Ishikawa (cell line): ENCODE measurements around the gene SLC11A2.
A peak's percentile ranks its signal among the peaks of the same experiment; 100 is the strongest.

Experiments used
- CEBPB ChIP-seq: IDR thresholded peaks from 2 replicates; pipeline ENCODE4 v1.6.1; 2012
- CREB1 ChIP-seq: IDR thresholded peaks from 2 replicates; pipeline ENCODE4 v1.6.1; 2012; ENCODE audit warnings: low read depth
- EGR1 ChIP-seq: IDR thresholded peaks from 2 replicates; pipeline ENCODE4 v1.6.1; 2012
- EP300 ChIP-seq: IDR thresholded peaks from 2 replicates; pipeline ENCODE4 v1.6.1; 2012; ENCODE audit warnings: borderline replicate concordance
- FOXM1 ChIP-seq: IDR thresholded peaks from 2 replicates; pipeline ENCODE4 v1.6.1; 2012; ENCODE audit warnings: low read depth, borderline replicate concordance
- NFIC ChIP-seq: IDR thresholded peaks from 2 replicates; pipeline ENCODE4 v1.6.1; 2012
- RAD21 ChIP-seq: IDR thresholded peaks from 2 replicates; pipeline ENCODE4 v1.6.1; 2012; ENCODE audit warnings: low read depth
- TAF1 ChIP-seq: IDR thresholded peaks from 2 replicates; pipeline ENCODE4 v1.6.1; 2012; ENCODE audit warnings: low read depth, mild to moderate bottlenecking
- TCF12 ChIP-seq: IDR thresholded peaks from 2 replicates; pipeline ENCODE4 v1.6.1; 2012; ENCODE audit warnings: low read depth
- TEAD4 ChIP-seq: IDR thresholded peaks from 2 replicates; pipeline ENCODE4 v1.6.1; 2012
- YY1 ChIP-seq: IDR thresholded peaks from 2 replicates; pipeline ENCODE4 v1.6.1; 2012; ENCODE audit warnings: low read depth
- ZBTB7A ChIP-seq: IDR thresholded peaks from 2 replicates; pipeline ENCODE4 v1.6.1; 2012; ENCODE audit warnings: low read depth
- TF ChIP-seq, protein P1 (sequence below): IDR thresholded peaks from 2 replicates; pipeline ENCODE4 v1.6.1; 2012; ENCODE audit warnings: low read depth, mild to moderate bottlenecking
- TF ChIP-seq, protein P2 (sequence below): IDR thresholded peaks from 2 replicates; pipeline ENCODE4 v1.6.1; 2012
- TF ChIP-seq, protein P3 (sequence below): IDR thresholded peaks from 2 replicates; pipeline ENCODE4 v1.6.1; 2012

SLC11A2 gene

DNA sequence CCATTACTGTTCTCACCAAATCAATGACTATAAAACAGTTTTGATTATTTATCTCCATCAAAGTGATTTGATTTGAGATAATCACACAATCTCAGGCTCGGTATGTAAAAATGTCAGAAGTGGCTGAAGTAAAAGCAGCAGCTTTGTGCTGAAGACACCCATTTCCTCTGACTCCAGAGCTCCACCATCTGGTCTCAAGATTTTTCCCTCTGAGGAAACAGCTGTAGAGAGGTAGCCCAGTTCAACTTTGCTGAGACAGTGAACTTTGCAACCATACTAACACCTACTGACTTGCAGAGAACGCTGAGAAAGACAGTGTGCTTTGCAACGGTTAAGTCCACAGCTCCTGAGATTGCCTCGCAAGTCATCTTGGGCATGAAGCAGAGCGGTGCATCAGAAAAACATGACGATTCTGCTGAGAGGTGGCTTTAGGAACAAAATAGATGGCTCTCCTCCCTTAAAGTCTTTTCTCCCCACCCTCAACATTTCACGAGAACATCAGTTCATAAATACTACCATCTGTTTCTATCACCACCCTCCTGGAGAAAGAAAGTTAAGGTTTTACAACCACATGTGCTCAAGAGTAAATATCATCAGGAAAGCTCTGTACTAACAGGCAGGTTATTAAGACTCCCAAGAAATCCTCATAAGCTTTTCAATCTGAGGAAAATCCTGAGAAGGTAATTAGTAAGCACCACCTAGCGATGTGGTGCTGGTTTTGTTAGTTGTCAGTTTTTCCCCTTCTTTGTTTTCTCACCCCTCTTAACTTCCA, 39.0 kb downstream of the SLC11A2 start:
- peak; percentile 80 for TF ChIP-seq RAD21
- TF ChIP-seq, protein P1, sequence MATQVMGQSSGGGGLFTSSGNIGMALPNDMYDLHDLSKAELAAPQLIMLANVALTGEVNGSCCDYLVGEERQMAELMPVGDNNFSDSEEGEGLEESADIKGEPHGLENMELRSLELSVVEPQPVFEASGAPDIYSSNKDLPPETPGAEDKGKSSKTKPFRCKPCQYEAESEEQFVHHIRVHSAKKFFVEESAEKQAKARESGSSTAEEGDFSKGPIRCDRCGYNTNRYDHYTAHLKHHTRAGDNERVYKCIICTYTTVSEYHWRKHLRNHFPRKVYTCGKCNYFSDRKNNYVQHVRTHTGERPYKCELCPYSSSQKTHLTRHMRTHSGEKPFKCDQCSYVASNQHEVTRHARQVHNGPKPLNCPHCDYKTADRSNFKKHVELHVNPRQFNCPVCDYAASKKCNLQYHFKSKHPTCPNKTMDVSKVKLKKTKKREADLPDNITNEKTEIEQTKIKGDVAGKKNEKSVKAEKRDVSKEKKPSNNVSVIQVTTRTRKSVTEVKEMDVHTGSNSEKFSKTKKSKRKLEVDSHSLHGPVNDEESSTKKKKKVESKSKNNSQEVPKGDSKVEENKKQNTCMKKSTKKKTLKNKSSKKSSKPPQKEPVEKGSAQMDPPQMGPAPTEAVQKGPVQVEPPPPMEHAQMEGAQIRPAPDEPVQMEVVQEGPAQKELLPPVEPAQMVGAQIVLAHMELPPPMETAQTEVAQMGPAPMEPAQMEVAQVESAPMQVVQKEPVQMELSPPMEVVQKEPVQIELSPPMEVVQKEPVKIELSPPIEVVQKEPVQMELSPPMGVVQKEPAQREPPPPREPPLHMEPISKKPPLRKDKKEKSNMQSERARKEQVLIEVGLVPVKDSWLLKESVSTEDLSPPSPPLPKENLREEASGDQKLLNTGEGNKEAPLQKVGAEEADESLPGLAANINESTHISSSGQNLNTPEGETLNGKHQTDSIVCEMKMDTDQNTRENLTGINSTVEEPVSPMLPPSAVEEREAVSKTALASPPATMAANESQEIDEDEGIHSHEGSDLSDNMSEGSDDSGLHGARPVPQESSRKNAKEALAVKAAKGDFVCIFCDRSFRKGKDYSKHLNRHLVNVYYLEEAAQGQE = no peak

DNA sequence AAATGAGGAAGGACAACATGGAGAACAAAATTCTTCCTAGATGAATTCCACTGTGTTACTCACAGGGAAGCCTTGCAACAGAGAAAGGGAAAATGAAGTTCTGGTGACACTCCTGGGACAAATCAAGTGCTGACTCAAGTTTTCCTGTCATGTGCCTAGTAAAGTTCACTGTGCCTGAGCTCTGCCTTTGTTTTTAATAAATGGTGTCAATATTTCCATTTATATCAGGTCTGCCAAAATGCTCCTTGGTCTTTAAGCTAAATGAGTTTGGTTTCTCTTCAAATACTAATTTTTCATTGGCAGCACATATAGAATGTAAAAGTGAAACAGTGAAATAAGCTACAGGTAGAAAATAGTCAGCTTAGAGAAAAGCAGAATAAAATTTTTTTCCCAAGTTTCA, 40.9 kb downstream of the SLC11A2 start:
- TF ChIP-seq TEAD4 (no peak), NFIC (no peak), CEBPB (no peak), RAD21 (no peak), TCF12 (no peak), FOXM1 (no peak), TAF1 (no peak), YY1 (no peak), CREB1 (no peak), EP300 (no peak), EGR1 (no peak), ZBTB7A (no peak)
- TF ChIP-seq, protein P2, sequence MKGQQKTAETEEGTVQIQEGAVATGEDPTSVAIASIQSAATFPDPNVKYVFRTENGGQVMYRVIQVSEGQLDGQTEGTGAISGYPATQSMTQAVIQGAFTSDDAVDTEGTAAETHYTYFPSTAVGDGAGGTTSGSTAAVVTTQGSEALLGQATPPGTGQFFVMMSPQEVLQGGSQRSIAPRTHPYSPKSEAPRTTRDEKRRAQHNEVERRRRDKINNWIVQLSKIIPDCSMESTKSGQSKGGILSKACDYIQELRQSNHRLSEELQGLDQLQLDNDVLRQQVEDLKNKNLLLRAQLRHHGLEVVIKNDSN = no peak
- TF ChIP-seq, protein P1 = no peak
- TF ChIP-seq, protein P3, sequence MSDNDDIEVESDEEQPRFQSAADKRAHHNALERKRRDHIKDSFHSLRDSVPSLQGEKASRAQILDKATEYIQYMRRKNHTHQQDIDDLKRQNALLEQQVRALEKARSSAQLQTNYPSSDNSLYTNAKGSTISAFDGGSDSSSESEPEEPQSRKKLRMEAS = no peak

DNA sequence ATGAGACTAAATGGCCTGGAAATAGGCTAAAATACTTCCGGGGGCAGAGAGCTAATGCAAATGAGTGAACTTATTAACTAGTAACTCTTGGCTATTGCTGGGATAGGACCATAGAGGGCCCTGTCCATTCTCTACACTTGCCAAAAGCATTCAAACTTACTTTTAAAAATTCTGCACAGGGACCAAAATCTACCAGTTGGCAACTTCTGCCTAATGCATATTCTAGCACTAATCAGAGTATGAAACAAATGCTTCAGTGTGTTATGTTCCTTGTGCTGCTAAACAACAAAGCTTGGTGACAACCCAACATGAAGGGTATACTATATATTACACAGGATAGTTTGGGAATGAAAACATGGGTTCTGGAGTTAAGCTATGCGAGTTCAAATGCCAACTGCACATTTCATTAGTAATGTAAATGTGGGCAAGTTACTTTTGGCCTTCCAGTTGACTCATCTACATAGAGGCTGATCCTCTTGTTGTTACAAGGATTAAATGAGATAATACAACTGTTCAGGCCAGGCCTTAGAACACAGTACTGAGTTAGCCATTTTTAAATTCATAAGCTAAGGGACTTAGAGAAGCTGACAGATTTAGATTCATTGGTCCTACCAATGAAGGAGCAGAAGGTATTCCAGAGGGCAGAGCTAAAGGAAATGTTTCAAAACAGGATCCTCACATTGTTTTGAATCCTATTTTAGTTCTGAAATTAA, 41.4 kb downstream of the SLC11A2 start:
- TF ChIP-seq, protein P3 = no peak
- TF ChIP-seq TAF1 (no peak), CREB1 (no peak), TCF12 (no peak), ZBTB7A (no peak), CEBPB (no peak), NFIC (no peak), EGR1 (no peak), RAD21 (no peak)
- TF ChIP-seq, protein P1 = no peak
- TF ChIP-seq, protein P2 = no peak

DNA sequence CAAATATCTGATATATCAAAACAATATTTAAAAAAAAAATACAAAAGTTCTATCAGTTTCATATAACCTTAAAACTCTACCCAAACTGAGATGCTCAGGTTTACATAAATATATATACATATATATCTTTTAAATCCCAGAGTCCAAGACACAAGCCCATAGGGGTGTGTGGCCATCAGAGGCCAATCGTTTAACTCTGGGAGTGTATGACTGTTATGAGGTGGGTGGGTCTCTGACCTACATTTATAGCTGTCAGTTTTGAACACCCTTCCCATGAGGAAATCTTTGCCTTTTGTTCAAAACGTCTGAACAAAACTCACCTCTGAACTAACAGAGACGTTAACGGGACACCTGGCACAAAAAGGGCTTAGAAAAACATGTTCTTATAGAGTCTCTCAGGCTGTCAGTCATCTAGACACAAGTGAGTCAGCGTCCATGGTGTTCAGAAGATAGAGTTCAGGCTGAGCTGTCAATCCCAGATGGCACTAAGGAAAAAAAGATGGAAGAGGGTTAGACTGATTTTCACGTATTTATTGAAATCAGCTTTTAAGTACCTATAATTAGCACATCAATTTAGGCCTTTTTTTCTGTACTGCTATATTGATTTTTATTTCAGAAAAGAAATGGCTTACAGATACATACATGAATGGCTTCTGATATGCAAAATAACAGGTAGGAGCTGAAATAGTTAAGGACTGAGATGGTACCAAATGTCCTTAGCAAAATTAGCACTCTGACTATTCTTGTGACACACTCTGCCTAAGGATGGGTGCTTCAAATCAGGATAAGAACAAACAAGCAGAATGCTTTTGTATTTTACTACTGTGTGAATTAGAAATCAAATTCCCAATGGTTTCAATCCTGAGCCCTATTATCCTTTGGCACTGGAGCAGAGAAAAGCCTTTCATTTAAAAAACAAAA, 44.6 kb downstream of the SLC11A2 start:
- TF ChIP-seq CEBPB (no peak), RAD21 (no peak), CREB1 (no peak), ZBTB7A (no peak), EGR1 (no peak), FOXM1 (no peak), TAF1 (no peak), TEAD4 (no peak), TCF12 (no peak), NFIC (no peak), YY1 (no peak), EP300 (no peak)
- TF ChIP-seq, protein P3 = no peak
- TF ChIP-seq, protein P2 = no peak
- TF ChIP-seq, protein P1 = no peak
